WI38 (cell line): ENCODE data around the gene SYT7.
A peak's percentile ranks its signal among the peaks of the same experiment; 100 is the strongest.
"Not testable (repeated sequence)": the region's sequence is repeated elsewhere in the genome, so short reads cannot be mapped to it uniquely, and the experiment has no call there.

Source experiments
- H3K4me3 ChIP-seq: 2 replicates; pipeline ENCODE4 v1.5.1; 2011; ENCODE audit warnings: low read depth, mild to moderate bottlenecking, control low read depth, low read length
- TF ChIP-seq, protein P1 (sequence below): IDR thresholded peaks from 2 replicates; pipeline ENCODE4 v1.5.1; 2012; ENCODE audit warnings: low read depth, mild to moderate bottlenecking, control low read depth, low read length

Gene SYT7

DNA sequence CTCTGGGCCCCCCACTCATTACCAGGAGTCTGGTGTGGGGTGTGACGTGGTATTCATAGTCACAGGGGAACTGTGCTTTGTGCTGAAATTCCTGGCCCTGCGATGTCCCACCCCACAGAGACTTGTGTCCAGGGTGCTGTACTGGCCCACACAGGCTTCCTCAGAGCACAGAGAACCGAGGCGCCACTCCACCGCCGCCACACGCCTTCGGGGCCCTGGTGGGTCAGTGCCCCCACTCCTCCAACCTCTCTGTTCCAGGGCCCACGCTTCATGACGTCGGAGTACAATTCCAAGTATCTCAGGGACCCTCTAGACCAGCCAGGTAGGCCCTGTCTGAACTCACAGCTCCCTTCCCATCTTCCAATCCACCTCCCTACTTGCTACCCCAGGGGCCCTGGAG is 95.8 kb downstream of the SYT7 start:
- TF ChIP-seq, protein P1, sequence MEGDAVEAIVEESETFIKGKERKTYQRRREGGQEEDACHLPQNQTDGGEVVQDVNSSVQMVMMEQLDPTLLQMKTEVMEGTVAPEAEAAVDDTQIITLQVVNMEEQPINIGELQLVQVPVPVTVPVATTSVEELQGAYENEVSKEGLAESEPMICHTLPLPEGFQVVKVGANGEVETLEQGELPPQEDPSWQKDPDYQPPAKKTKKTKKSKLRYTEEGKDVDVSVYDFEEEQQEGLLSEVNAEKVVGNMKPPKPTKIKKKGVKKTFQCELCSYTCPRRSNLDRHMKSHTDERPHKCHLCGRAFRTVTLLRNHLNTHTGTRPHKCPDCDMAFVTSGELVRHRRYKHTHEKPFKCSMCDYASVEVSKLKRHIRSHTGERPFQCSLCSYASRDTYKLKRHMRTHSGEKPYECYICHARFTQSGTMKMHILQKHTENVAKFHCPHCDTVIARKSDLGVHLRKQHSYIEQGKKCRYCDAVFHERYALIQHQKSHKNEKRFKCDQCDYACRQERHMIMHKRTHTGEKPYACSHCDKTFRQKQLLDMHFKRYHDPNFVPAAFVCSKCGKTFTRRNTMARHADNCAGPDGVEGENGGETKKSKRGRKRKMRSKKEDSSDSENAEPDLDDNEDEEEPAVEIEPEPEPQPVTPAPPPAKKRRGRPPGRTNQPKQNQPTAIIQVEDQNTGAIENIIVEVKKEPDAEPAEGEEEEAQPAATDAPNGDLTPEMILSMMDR: no peak
- no peak overlapping the region for H3K4me3 ChIP-seq

DNA sequence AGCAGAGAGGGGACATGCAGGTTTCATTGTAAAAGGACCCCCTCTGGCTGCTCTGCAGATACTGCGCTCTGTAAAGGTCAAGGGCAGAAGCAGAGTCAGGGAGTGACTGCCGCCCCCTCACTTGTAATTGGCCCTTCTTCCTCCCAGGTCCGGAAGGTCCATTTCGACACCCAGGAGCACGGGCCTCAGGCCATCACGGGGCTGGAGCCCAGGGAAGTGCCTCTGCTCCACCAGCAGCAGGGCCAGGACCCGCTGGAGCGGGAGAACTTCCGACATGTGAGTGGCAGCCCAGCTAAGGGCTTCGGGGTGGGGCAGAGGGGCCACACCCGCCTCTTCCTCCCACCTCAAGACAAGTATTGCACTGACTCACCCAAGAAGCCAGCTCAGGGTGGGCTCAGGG is 96.3 kb downstream of the SYT7 start:
- TF ChIP-seq, protein P1: no peak
- no peak overlapping the region for H3K4me3 ChIP-seq

DNA sequence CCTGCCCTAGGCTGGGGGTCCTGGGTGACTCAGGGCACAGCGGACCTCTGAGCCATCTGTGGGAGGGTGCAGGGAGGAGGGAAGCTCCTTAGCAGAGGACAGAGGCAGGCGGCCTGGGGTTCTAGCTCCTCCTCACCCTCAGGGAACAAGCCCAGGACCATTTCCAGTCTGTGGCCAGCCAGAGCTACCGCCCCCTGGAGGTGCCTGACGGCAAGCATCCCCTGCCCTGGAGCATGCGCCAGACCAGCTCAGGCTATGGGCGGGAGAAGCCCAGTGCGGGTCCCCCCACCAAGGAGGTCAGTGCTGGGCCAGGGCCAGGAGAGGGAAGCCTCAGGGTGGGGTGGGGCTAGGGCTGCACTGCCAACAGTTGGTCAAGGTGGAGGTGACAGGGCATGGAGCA is 98.4 kb downstream of the SYT7 start:
- no peak overlapping the region for H3K4me3 ChIP-seq
- TF ChIP-seq, protein P1: peak; percentile 59

DNA sequence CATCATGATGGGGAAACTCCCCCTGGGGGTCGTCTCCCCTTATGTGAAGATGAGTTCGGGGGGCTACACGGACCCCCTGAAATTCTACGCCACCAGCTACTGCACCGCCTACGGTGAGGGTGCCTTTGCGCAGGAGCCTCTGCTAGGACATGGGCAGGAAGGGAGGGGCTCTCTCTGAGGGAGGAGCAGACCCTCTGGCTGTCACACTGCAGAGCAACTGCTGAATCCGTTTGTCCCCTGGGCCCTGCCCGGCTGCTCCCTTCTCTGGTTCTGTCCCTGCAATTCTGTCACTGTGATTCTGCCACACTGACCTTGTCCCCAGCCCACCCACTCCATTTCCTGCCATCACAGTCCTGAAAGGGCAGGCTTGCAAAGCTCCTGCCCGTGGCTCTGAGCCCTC is 99.1 kb downstream of the SYT7 start:
- no peak overlapping the region for H3K4me3 ChIP-seq
- TF ChIP-seq, protein P1: no peak

DNA sequence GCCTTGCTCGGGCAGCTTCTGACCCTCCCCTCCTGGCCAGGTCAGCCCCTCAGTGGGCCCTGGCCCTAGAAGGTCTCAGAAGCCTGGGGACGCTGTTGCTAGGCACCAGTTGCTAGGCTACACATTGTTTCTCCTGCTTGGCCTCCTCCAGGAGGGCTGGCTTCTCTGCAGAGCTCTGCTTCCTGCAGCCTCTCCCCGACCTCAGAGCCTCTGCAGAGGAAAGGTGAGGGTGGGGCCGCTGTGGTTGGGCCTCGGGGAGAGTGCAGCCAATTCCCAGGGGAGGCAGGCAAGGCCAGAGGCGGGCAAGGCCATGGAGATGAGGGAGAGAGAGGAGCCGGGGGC is 99.9 kb downstream of the SYT7 start:
- H3K4me3 ChIP-seq: no peak overlapping the region
- TF ChIP-seq, protein P1: no peak

DNA sequence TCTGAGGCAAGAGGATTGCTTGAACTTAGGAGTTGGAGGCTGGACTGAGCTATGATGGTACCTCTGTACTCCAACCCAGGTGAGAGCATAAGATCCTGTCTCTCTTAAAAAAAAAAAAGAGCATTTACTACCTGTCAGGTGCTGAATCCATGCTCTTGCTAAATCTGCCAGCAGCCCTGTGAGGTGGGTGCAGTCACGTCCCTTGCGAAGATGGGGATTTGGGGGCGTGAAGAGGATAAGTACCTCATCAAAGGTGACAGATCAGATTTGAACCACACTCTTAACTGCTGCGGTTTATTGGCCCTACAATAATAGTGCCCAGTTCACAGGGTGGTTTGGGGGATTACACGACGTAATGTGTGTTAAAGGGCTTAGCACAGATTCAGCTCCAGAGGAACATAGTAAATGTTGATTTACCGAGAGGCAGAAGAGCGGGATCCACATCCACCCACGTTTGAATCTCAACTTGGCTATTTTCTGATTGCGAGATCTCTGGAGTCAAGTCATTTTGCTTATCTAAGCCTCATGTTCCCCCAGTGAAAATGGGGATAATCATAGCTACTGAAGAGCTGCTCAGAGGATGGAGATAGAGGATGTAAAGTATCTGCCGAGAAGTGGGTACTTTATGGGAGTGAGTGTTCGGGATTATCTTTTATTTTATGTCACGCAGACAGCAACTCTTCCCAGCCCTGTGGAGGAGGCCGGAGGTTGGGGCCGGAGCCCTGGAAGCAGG is 100.4 kb downstream of the SYT7 start:
- no peak overlapping the region for H3K4me3 ChIP-seq
- TF ChIP-seq, protein P1: no peak

DNA sequence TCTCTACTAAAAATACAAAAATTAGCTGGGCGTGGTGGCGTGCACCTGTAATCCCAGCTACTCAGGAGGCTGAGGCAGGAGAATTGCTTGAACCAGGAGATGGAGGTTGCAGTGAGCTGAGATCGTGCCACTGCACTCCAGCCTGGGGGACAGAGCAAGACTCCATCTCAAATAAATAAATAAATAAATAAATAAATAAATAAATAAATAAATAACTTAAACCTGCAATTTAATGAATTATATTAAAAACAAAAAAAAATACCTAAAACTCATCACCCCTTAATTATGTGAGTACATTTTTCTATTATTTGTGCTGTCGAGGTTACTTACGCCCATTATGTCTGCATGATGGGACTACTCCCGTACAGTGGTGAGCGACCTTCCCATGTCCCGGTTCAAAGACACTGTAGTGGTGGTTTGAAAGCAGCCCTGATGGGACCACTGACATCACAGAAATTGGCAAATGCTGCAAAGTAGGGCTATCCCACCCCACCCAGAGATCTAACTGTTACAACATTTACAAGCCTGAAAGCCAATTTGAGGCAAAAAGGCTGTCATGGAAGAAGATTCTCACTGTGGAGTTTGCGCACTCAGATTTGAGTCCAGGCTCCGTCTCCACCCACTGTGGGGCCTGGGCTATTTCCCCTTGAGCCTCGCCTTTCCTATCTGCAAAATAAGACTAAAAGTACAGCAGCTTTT is 101.4 kb downstream of the SYT7 start:
- not testable (repeated sequence) for H3K4me3 ChIP-seq
